Neural cell (in vitro differentiated cells): Measurements from ENCODE around the gene AMBP. TPM values are rescaled to one million over a fixed set of nuclear protein-coding genes. Genes with fewer than 3 reads are reported as not detected.

Experiments
- H2AFZ ChIP-seq: fragments of 200-600, 300-800 bp; sonication (generic), shearing (Covaris generic); 2 replicates; pipeline ENCODE4 v1.6.0; 2014; ENCODE audit warnings: low read depth, mild to moderate bottlenecking, antibody characterized with exemption, low read length, moderate library complexity
- H3F3A ChIP-seq: fragments of 200-600 bp; shearing (Covaris generic); 2 replicates; pipeline ENCODE4 v1.6.1; 2016; ENCODE audit warnings: mild to moderate bottlenecking, moderate library complexity, mixed read lengths, antibody characterized with exemption, low read length; ENCODE audit not compliant: insufficient read depth, poor library complexity, severe bottlenecking
- H3K27ac ChIP-seq: fragments of 200-600, 300-800 bp; sonication (generic), shearing (Covaris generic); 2 replicates; pipeline ENCODE4 v1.5.1; 2014; ENCODE audit warnings: mild to moderate bottlenecking, low read length, moderate library complexity
- H3K27me3 ChIP-seq: fragments of 300-800, 200-600 bp; sonication (generic), shearing (Covaris generic); 2 replicates; pipeline ENCODE4 v1.6.0; 2014; ENCODE audit warnings: mild to moderate bottlenecking, low read depth, low read length, moderate library complexity; ENCODE audit not compliant: insufficient read depth
- H3K36me3 ChIP-seq: fragments of 300-800, 200-600 bp; sonication (generic), shearing (Covaris generic); 2 replicates; pipeline ENCODE4 v1.5.1; 2014; ENCODE audit warnings: mild to moderate bottlenecking, antibody characterized with exemption, low read length, moderate library complexity; ENCODE audit not compliant: insufficient read depth
- H3K4me2 ChIP-seq: fragments of 300-800, 200-600 bp; sonication (generic), shearing (Covaris generic); 2 replicates; pipeline ENCODE4 v1.6.0; 2014; ENCODE audit warnings: mild to moderate bottlenecking, low read length
- H3K4me3 ChIP-seq: fragments of 300-800, 200-600 bp; sonication (generic), shearing (Covaris generic); 2 replicates; pipeline ENCODE4 v1.5.1; 2014; ENCODE audit warnings: mild to moderate bottlenecking, low read length, moderate library complexity
- H3K79me2 ChIP-seq: fragments of 200-600 bp; shearing (Covaris generic); replicated peaks from 2 replicates; pipeline ENCODE4 v1.6.0; 2014; ENCODE audit warnings: mild to moderate bottlenecking, low read length, moderate library complexity; ENCODE audit not compliant: insufficient read depth
- H3K9ac ChIP-seq: fragments of 300-800, 200-600 bp; sonication (generic), shearing (Covaris generic); 2 replicates; pipeline ENCODE4 v1.6.1; 2016; ENCODE audit warnings: mild to moderate bottlenecking, low read length, mixed read lengths
- H3K9me2 ChIP-seq: fragments of 200-600 bp; shearing (Covaris generic); 2 replicates; pipeline ENCODE4 v1.6.1; 2016; ENCODE audit warnings: mild to moderate bottlenecking, low read length, mixed read lengths; ENCODE audit not compliant: insufficient read depth
- H3K9me3 ChIP-seq: fragments of 200-600, 300-800 bp; sonication (generic), shearing (Covaris generic); 2 replicates; pipeline ENCODE4 v1.6.1; 2016; ENCODE audit warnings: mild to moderate bottlenecking, mixed run types, low read length, moderate library complexity, mixed read lengths
- H4K20me1 ChIP-seq: fragments of 200-600 bp; shearing (Covaris generic); 2 replicates; pipeline ENCODE4 v1.6.1; 2016; ENCODE audit warnings: mild to moderate bottlenecking, mixed run types; ENCODE audit not compliant: insufficient read depth
- CTCF ChIP-seq: fragments of 450-650 bp; IDR thresholded peaks from 2 replicates; pipeline ENCODE4 v1.5.1; 2014; ENCODE audit warnings: antibody characterized with exemption, mild to moderate bottlenecking, moderate library complexity; ENCODE audit not compliant: poor library complexity, severe bottlenecking
- EP300 ChIP-seq: fragments of 450-650 bp; conservative IDR thresholded peaks from 2 replicates; pipeline ENCODE4 v1.6.1; 2014; ENCODE audit warnings: antibody characterized with exemption, mild to moderate bottlenecking, moderate library complexity; ENCODE audit not compliant: poor library complexity, severe bottlenecking
- EZH2 ChIP-seq: fragments of 200-600, 300-800 bp; shearing (Covaris generic), sonication (generic); IDR thresholded peaks from 2 replicates; pipeline ENCODE4 v1.6.1; 2014; ENCODE audit warnings: antibody characterized with exemption, low read length, borderline replicate concordance, mild to moderate bottlenecking; ENCODE audit not compliant: insufficient read depth, poor library complexity, severe bottlenecking
- MXI1 ChIP-seq: fragments of 450-650 bp; conservative IDR thresholded peaks from 2 replicates; pipeline ENCODE4 v1.6.1; 2014; ENCODE audit warnings: antibody characterized with exemption, mild to moderate bottlenecking; ENCODE audit not compliant: poor library complexity, severe bottlenecking
- POLR2AphosphoS5 ChIP-seq: IDR thresholded peaks from 2 replicates; pipeline ENCODE4 v1.6.1; 2012
- RAD21 ChIP-seq: fragments of 450-650 bp; conservative IDR thresholded peaks from 2 replicates; pipeline ENCODE4 v1.6.1; 2014; ENCODE audit warnings: antibody characterized with exemption, mild to moderate bottlenecking, moderate library complexity
- REST ChIP-seq: IDR thresholded peaks from 2 replicates; pipeline ENCODE4 v1.6.1; 2012; ENCODE audit warnings: borderline replicate concordance
- SMC3 ChIP-seq: fragments of 450-650 bp; conservative IDR thresholded peaks from 2 replicates; pipeline ENCODE4 v1.6.1; 2014; ENCODE audit warnings: antibody characterized with exemption, mild to moderate bottlenecking, moderate library complexity; ENCODE audit not compliant: poor library complexity
- TAF1 ChIP-seq: IDR thresholded peaks from 2 replicates; pipeline ENCODE4 v1.6.1; 2012; ENCODE audit warnings: low read depth
- polyA plus RNA-seq: library from polyadenylated mRNA; depleted of rRNA; stranded (reverse); fragments of >200 nt; gene quantifications from 2 replicates; pipeline ENCODE4 v1.2.3, GENCODE V29; 2014

Gene AMBP
- polyA plus RNA-seq, 1 donor from 2014 or later: not detected

- H3K27ac ChIP-seq: no peak overlapping the region
- H3F3A ChIP-seq: no peaks in the 10 kb centered on the region
- no peaks in the 10 kb centered on the region for H3K36me3 ChIP-seq
- H3K9me3 ChIP-seq: no peaks in the 10 kb centered on the region
- H3K79me2 ChIP-seq: no peaks in the 10 kb centered on the region
- no peak overlapping the region for H2AFZ ChIP-seq
- H3K4me2 ChIP-seq: no peak overlapping the region
- no peak for TF ChIP-seq TAF1
- TF ChIP-seq REST: no peak
- no peak for TF ChIP-seq EP300
- TF ChIP-seq SMC3: no peak
- TF ChIP-seq RAD21: no peak
- TF ChIP-seq CTCF: no peak
- TF ChIP-seq EZH2: no peak
- TF ChIP-seq POLR2AphosphoS5: no peak
- no peak for TF ChIP-seq MXI1
- H3K27me3 ChIP-seq: no peaks in the 10 kb centered on the region
- H3K9me2 ChIP-seq: no peaks in the 10 kb centered on the region
- H4K20me1 ChIP-seq: no peaks in the 10 kb centered on the region
- H3K9ac ChIP-seq: no peak overlapping the region
- no peak overlapping the region for H3K4me3 ChIP-seq
These were observed 2.2 kb upstream of the AMBP start for GRCh38 chr9:114080195-114080772.

- H3F3A ChIP-seq: no peaks in the 10 kb centered on the region
These were observed 669 bp upstream of the AMBP start for GRCh38 chr9:114078781-114079156.

More at GRCh38 chr9:114078781-114079156, 669 bp upstream of the AMBP start:
- no peaks in the 10 kb centered on the region for H3K27me3 ChIP-seq
- H3K9me2 ChIP-seq: no peaks in the 10 kb centered on the region
- no peak overlapping the region for H3K9ac ChIP-seq
- no peak overlapping the region for H3K4me3 ChIP-seq
- no peak overlapping the region for H3K27ac ChIP-seq
- no peaks in the 10 kb centered on the region for H3K9me3 ChIP-seq
- no peak overlapping the region for H2AFZ ChIP-seq
- H3K79me2 ChIP-seq: no peaks in the 10 kb centered on the region
- no peak overlapping the region for H3K4me2 ChIP-seq
- H4K20me1 ChIP-seq: no peaks in the 10 kb centered on the region
- H3K36me3 ChIP-seq: no peaks in the 10 kb centered on the region
- TF ChIP-seq EZH2 (no peak), POLR2AphosphoS5 (no peak), SMC3 (no peak), TAF1 (no peak), CTCF (no peak)
